Measurements from ENCODE around the gene KRT17. TPM values are rescaled to one million over a fixed set of nuclear protein-coding genes. Genes with fewer than 3 reads are reported as not detected.
A peak's percentile ranks its signal among the peaks of the same experiment; 100 is the strongest.

The KRT17 gene
- polyA plus RNA-seq, 1 donor (not counting 4 experiments of a cell fraction or from before 2014, with no cell fraction given) = 8,666 TPM

DNA sequence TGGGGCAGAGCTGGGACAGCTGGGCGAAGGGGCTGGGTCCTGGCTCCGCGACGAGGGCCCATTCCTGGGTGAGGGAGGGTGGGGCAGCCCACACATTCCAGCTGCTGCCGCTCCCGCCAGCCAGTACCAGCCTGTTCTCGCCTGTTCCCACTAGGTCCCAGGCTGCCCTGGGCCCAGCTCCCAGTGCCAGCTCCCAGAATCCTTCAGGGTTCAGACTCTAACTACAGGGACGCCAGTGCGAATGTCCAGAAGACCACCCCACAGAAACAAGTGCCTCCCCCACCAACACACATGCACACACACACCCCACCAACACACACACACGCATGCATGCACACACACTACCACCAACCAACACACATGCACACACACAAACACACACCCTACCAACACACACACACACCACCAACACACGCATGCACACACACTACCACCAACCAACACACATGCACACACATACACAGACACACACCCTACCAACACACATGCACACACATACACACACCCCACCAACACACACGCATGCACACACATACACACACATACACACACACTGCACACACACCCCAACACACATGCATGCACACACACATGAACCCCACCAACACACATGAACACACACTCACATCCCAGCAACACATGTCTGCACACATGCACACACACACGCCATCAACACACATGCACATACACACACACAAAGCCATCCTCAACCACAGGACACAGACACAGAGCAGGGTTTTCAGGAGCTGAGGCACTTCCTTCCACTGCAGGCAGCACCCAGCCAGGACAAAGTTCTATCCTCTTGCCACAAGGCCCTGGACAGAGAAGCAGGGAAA lies 27.5 kb upstream of the KRT17 start:
- H3K4me3 ChIP-seq (ENCODE audit: control insufficient read depth in 2 of 3, extremely low read depth in 1 of 3, insufficient read depth in 2 of 3, low read depth in 1 of 3, low read length in 3 of 3) = no peak overlapping the region
- peak overlapping the region; percentile 100 for H3K27ac ChIP-seq (ENCODE audit: control insufficient read depth, insufficient read depth, low read length)
- TF ChIP-seq, protein P1, sequence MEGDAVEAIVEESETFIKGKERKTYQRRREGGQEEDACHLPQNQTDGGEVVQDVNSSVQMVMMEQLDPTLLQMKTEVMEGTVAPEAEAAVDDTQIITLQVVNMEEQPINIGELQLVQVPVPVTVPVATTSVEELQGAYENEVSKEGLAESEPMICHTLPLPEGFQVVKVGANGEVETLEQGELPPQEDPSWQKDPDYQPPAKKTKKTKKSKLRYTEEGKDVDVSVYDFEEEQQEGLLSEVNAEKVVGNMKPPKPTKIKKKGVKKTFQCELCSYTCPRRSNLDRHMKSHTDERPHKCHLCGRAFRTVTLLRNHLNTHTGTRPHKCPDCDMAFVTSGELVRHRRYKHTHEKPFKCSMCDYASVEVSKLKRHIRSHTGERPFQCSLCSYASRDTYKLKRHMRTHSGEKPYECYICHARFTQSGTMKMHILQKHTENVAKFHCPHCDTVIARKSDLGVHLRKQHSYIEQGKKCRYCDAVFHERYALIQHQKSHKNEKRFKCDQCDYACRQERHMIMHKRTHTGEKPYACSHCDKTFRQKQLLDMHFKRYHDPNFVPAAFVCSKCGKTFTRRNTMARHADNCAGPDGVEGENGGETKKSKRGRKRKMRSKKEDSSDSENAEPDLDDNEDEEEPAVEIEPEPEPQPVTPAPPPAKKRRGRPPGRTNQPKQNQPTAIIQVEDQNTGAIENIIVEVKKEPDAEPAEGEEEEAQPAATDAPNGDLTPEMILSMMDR (optimal IDR thresholded peaks at IDR 0.05 in 1 of 3, IDR thresholded peaks at IDR 0.05 in 1 of 3, conservative IDR thresholded peaks at IDR 0.05 in 1 of 3; ENCODE audit: extremely low read depth in 1 of 3, insufficient read depth in 2 of 3, low read length in 3 of 3) = no peak
- TF ChIP-seq EZH2 (IDR thresholded peaks at IDR 0.05; ENCODE audit: low read length) = no peak
- peak overlapping the region; percentile 92 for H3K9ac ChIP-seq (ENCODE audit: control insufficient read depth, extremely low read depth, insufficient read depth, low read length)
- H3K27me3 ChIP-seq (ENCODE audit: control insufficient read depth, extremely low read depth, insufficient read depth, low read length) = no peaks in the 10 kb centered on the region
- no peaks in the 10 kb centered on the region for H4K20me1 ChIP-seq (ENCODE audit: control insufficient read depth, extremely low read depth, insufficient read depth, low read length)
- FAIRE-seq (peak; percentile 92), DNase-seq (ENCODE audit: low read depth, low spot score) (no peak)
- peak overlapping the region; percentile 58 for H3K4me2 ChIP-seq (ENCODE audit: control insufficient read depth, extremely low read depth, insufficient read depth, low read depth, low read length)
- dilution Hi-C loops (cut with MboI; ENCODE audit: extremely low pct_ligation_motif_present, low sequenced_read_pairs) = no loop called here
- H3K36me3 ChIP-seq (ENCODE audit: control insufficient read depth in 2 of 2, extremely low read depth in 1 of 2, insufficient read depth in 2 of 2, low read length in 2 of 2) = no peaks in the 10 kb centered on the region
- H3K9me3 ChIP-seq (ENCODE audit: control insufficient read depth, low read depth, low read length) = no peaks in the 10 kb centered on the region
- H2AFZ ChIP-seq (ENCODE audit: control insufficient read depth, low read length) = no peak overlapping the region
- H3K79me2 ChIP-seq (ENCODE audit: control insufficient read depth, insufficient read depth, low read length) = peaks cover 3% of the 10 kb centered on the region
- H3K4me1 ChIP-seq (ENCODE audit: control insufficient read depth, extremely low read depth, insufficient read depth, low read length) = peaks cover 86% of the 10 kb centered on the region
- H3K9me1 ChIP-seq (ENCODE audit: control insufficient read depth, extremely low read depth, insufficient read depth, low read length) = peaks cover 2% of the 10 kb centered on the region

DNA sequence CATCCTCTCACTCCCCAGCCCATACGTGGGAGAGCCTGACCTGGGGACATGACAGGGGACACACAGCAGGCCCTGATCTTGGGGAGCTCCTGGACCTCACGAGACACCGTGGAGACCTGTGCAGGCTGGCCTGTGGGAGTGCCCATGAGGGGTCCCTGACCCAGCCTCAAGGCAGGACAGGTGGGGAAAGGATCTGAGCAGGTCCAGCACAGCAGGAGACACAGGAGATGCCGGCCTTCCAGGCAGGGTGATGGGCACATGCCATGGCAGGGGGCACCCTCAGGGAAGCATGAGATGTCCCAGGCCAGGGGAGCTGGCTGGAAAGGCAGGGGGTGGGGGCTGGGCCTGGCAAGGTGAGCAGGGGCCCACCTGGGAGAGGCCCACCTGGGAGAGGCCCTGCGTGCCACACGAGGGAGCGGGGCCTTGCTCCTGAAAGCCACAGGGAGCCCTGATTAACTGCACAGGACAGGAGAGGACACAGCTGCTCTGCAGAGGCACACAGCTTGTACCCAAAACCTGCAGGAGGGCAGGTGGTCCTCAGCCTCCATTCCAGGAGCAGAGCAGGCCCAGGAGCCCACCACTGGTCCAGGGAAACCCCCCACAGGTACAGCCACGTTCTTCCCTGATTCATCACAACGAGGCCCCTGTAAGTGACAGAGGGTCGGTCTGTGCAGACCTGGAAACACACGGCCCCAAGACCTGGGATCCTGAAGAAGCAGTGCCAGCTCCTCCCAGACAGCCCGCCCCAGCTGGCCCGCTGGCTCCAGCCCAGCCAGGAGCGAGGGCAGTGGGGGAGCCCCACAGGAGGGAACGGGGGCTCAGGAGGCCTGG lies 26.6 kb upstream of the KRT17 start:
- dilution Hi-C loops (cut with MboI; ENCODE audit: extremely low pct_ligation_motif_present, low sequenced_read_pairs) = no loop called here
- Histone ChIP-seq H3K4me3 (ENCODE audit: control insufficient read depth in 2 of 3, extremely low read depth in 1 of 3, insufficient read depth in 2 of 3, low read depth in 1 of 3, low read length in 3 of 3) (no peak overlapping the region), H3K9me1 (ENCODE audit: control insufficient read depth, extremely low read depth, insufficient read depth, low read length) (no peaks in the 10 kb centered on the region), H4K20me1 (ENCODE audit: control insufficient read depth, extremely low read depth, insufficient read depth, low read length) (no peaks in the 10 kb centered on the region), H3K4me1 (ENCODE audit: control insufficient read depth, extremely low read depth, insufficient read depth, low read length) (peaks cover 80% of the 10 kb centered on the region), H3K4me2 (ENCODE audit: control insufficient read depth, extremely low read depth, insufficient read depth, low read depth, low read length) (peak overlapping the region; percentile 58), H2AFZ (ENCODE audit: control insufficient read depth, low read length) (no peak overlapping the region), H3K36me3 (ENCODE audit: control insufficient read depth in 2 of 2, extremely low read depth in 1 of 2, insufficient read depth in 2 of 2, low read length in 2 of 2) (no peaks in the 10 kb centered on the region), H3K9me3 (ENCODE audit: control insufficient read depth, low read depth, low read length) (no peaks in the 10 kb centered on the region), H3K27ac (ENCODE audit: control insufficient read depth, insufficient read depth, low read length) (peak overlapping the region; percentile 100), H3K27me3 (ENCODE audit: control insufficient read depth, extremely low read depth, insufficient read depth, low read length) (no peaks in the 10 kb centered on the region), H3K9ac (ENCODE audit: control insufficient read depth, extremely low read depth, insufficient read depth, low read length) (peak overlapping the region; percentile 92), H3K79me2 (ENCODE audit: control insufficient read depth, insufficient read depth, low read length) (peaks cover 3% of the 10 kb centered on the region)
- TF ChIP-seq EZH2 (IDR thresholded peaks at IDR 0.05; ENCODE audit: low read length) = no peak
- TF ChIP-seq, protein P1 (optimal IDR thresholded peaks at IDR 0.05 in 1 of 3, IDR thresholded peaks at IDR 0.05 in 1 of 3, conservative IDR thresholded peaks at IDR 0.05 in 1 of 3; ENCODE audit: extremely low read depth in 1 of 3, insufficient read depth in 2 of 3, low read length in 3 of 3) = no peak
- DNase-seq (ENCODE audit: low read depth, low spot score) = no peak
- no peak for FAIRE-seq

Measured in keratinocyte (primary cell).